Measurements from ENCODE around the gene FADS3. TPM values are rescaled to one million over a fixed set of nuclear protein-coding genes. Genes with fewer than 3 reads are reported as not detected.

The FADS3 gene
- total and polyA plus RNA-seq, 2 experiments from 2014 or later: 44.4 to 73.5 TPM

- no peak for TF ChIP-seq ZNF462 (CRISPR knock-in tag; IDR thresholded peaks at IDR 0.05)
- no peak for TF ChIP-seq NANOG (IDR thresholded peaks at IDR 0.05; ENCODE audit: borderline replicate concordance)
- TF ChIP-seq ETS1 (IDR thresholded peaks at IDR 0.05): no peak
- TF ChIP-seq STAT1 (IDR thresholded peaks at IDR 0.05; ENCODE audit: unreplicated experiment): no peak
Measured at GRCh38 chr11:61889831-61890230, 1.5 kb downstream of the FADS3 start (continued).

- H3K9me2 ChIP-seq (ENCODE audit: insufficient read depth): no peaks in the 10 kb centered on the region
- Mint-ChIP-seq H3K27me3 (ENCODE audit: insufficient read depth, low read depth, poor library complexity) (peaks cover 3% of the 10 kb centered on the region), H3K9me3 (no peaks in the 10 kb centered on the region), H3K4me1 (peaks cover 14% of the 10 kb centered on the region), H3K27ac (no peak overlapping the region), H3K4me3 (no peak overlapping the region), H3K36me3 (ENCODE audit: low read depth) (peaks cover 4% of the 10 kb centered on the region; the same call in 2 of the 3 replicates)
- H3K27me3 ChIP-seq (ENCODE audit: insufficient read depth): no peaks in the 10 kb centered on the region
- peaks cover 4% of the 10 kb centered on the region; the same call in 1 of the 2 replicates for H3K4me1 ChIP-seq (ENCODE audit: insufficient read depth)
- H3F3A ChIP-seq (replicated peaks; ENCODE audit: low read depth): 0 out of 2 replicates have a peak, but pooled peaks cover 5% of the 10 kb centered on the region
- H3K27ac ChIP-seq (ENCODE audit: low read depth): no peak overlapping the region
- no peaks in the 10 kb centered on the region for H3K36me3 ChIP-seq (ENCODE audit: insufficient read depth)
- H3K79me2 ChIP-seq (replicated peaks; ENCODE audit: insufficient read depth): peaks cover 13% of the 10 kb centered on the region
- H3K4me2 ChIP-seq: no peak overlapping the region
- no peaks in the 10 kb centered on the region; the same call in 1 of the 2 replicates for H4K20me1 ChIP-seq (replicated peaks; ENCODE audit: insufficient read depth)
- no peak overlapping the region for H3K4me3 ChIP-seq
- DNase-seq (ENCODE audit: low spot score): no peak
- H2AFZ ChIP-seq: no peak overlapping the region
- ATAC-seq: no peak
- no peak for TF ChIP-seq CTCF (conservative IDR thresholded peaks at IDR 0.05; ENCODE audit: low read depth in 2 of 2)
- no peak for TF ChIP-seq STAT1 (IDR thresholded peaks at IDR 0.05; ENCODE audit: unreplicated experiment)
- TF ChIP-seq ZNF462 (CRISPR knock-in tag; IDR thresholded peaks at IDR 0.05): no peak
- TF ChIP-seq CREB1 (CRISPR knock-in tag; IDR thresholded peaks at IDR 0.05; ENCODE audit: low read depth): no peak
Measured at GRCh38 chr11:61888590-61888989, 2.8 kb downstream of the FADS3 start.
